OCI-LY1 (cell line): Measurements from ENCODE around the gene ERG.

ENCODE experiments used
- EZH2 ChIP-seq: fragments of 200-600 bp; sonication (generic), shearing (Covaris generic); IDR thresholded peaks from 2 replicates; pipeline ENCODE4 v1.8.0; 2017; ENCODE audit warnings: borderline replicate concordance, mixed run types, mild to moderate bottlenecking, antibody characterized with exemption, low read length, moderate library complexity, mixed read lengths
- TF ChIP-seq, protein P1 (sequence below): fragments of 200-600 bp; sonication (generic), shearing (Covaris generic); IDR thresholded peaks from 2 replicates; pipeline ENCODE4 v1.5.1; 2017; ENCODE audit warnings: mild to moderate bottlenecking, antibody characterized with exemption, low read length, moderate library complexity, mixed read lengths

GRCh38 chr21:38343691-38344090 is 154.6 kb downstream of the ERG start:
- TF ChIP-seq, protein P1, sequence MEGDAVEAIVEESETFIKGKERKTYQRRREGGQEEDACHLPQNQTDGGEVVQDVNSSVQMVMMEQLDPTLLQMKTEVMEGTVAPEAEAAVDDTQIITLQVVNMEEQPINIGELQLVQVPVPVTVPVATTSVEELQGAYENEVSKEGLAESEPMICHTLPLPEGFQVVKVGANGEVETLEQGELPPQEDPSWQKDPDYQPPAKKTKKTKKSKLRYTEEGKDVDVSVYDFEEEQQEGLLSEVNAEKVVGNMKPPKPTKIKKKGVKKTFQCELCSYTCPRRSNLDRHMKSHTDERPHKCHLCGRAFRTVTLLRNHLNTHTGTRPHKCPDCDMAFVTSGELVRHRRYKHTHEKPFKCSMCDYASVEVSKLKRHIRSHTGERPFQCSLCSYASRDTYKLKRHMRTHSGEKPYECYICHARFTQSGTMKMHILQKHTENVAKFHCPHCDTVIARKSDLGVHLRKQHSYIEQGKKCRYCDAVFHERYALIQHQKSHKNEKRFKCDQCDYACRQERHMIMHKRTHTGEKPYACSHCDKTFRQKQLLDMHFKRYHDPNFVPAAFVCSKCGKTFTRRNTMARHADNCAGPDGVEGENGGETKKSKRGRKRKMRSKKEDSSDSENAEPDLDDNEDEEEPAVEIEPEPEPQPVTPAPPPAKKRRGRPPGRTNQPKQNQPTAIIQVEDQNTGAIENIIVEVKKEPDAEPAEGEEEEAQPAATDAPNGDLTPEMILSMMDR: no peak
- no peak for TF ChIP-seq EZH2
